ENCODE results near the gene CDKN3.
"Not testable (repeated sequence)": the region's sequence is repeated elsewhere in the genome, so short reads cannot be mapped to it uniquely, and the experiment has no call there.

CDKN3 gene

GRCh38 chr14:54369343-54369742, 27.5 kb upstream of the CDKN3 start:
- DNase-seq (ENCODE audit: low read depth in 1 of 2, low spot score in 1 of 2) = no peak

DNA sequence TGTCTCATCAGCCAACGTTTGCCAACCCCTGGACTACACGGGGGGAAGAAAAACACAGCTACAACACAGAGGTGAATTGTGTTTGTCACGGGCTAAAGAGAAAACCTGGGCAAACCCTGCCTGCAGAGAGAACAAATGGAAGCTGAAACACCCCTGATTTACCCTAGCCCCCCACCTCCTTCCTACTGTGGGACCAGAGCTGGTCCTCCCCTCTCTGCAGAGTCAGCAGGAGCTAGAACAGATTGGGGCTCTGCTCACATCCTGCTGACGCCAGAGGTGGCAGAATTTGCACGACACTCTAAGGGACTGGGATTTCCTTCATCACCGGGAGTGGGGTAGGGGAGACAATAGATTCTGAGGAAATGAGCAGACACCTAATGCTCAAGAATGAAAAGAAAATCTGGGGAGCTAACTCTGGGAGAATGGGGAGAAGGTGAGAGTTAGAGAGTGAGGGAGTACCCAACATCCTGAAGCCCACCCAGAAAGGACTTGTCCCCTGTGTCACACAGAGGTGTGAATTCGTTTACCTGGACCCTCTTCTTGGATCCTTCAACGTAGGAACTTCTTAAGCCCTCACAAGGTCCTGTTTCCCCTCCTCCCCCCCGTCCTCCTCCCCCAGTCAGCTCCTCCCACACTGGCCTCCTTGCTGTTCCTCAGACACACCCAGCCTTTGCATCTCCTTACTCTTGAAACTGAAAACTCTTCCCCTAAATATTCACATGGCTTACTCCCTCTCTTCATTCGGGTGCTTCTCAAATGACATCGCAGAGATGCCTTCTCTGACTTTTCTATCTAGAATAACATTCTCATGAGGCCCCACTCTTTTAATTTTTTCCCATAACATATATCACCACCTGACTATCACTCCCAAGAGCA, 26.2 kb upstream of the CDKN3 start:
- no peak for DNase-seq (ENCODE audit: low read depth in 1 of 2, low spot score in 1 of 2)

- DNase-seq (ENCODE audit: low read depth in 1 of 2, low spot score in 1 of 2) = no peak
Measured at GRCh38 chr14:54374117-54374884, 22.5 kb upstream of the CDKN3 start.

DNA sequence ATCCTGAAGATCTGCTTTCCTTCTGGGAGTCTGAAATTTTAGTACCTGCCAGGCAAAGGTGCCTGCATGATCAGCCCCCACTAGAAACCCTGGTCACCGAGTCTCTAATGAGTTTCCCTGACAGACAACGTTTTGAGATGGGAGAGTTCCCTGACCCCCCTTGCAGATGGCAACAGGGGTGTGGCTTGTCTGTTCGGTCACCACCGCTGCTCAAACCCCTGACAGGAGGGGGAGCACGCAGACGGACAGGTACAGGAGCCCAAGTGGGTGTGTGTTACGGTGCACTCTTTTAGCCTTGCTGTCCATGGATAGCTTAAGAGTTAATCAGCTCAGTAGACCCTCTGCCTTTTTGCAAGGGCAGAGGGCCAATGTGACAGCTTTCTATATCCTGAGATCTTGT, 19.3 kb upstream of the CDKN3 start:
- no peak for DNase-seq (ENCODE audit: low read depth in 1 of 2, low spot score in 1 of 2)

GRCh38 chr14:54378893-54379292, 17.9 kb upstream of the CDKN3 start:
- DNase-seq (ENCODE audit: low read depth in 1 of 2, low spot score in 1 of 2) = not testable (repeated sequence)

DNA sequence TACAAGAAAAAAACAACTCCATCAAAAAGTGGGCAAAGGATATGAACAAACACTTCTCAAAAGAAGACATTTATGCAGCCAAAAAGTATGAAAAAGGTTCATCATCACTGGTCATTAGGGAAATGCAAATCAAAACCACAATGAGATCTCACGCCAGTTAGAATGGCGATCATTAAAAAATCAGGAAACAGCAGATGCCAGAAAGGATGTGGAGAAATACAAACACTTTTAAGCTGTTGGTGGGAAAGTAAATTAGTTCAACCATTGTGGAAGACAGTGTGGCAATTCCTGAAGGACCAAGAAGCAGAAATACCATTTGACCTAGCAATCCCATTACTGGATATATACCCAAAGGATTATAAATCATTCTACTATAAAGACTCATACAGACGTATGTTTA, 16.2 kb upstream of the CDKN3 start:
- not testable (repeated sequence) for DNase-seq (ENCODE audit: low read depth in 1 of 2, low spot score in 1 of 2)

GRCh38 chr14:54381821-54382220, 15.0 kb upstream of the CDKN3 start:
- no peak for DNase-seq (ENCODE audit: low read depth in 1 of 2, low spot score in 1 of 2)

DNA sequence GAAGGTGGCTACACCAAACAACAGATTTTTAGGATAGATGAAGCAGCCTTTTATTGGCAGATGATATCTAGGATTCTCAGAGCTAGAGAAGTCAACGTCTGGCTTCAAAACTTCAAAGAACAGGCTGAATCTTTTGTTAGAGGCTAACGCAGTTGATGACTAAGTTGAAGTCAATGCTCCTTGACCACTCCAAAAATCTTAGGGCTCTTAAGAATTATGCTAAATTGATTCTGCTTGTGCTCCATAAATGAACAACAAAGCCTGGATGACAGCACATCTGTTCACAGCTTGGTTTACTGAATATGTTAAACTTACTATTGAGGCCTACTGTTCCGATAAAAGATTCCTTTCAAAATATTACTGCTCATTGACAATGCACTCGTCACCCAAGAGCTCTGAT, 13.0 kb upstream of the CDKN3 start:
- DNase-seq (ENCODE audit: low read depth in 1 of 2, low spot score in 1 of 2) = no peak

GRCh38 chr14:54385556-54385955, 11.3 kb upstream of the CDKN3 start:
- DNase-seq (ENCODE audit: low read depth in 1 of 2, low spot score in 1 of 2) = no peak

- no peak for DNase-seq (ENCODE audit: low read depth in 1 of 2, low spot score in 1 of 2)
Measured at GRCh38 chr14:54387328-54387727, 9.5 kb upstream of the CDKN3 start.

GRCh38 chr14:54392131-54392859, 4.5 kb upstream of the CDKN3 start:
- no peak for DNase-seq (ENCODE audit: low read depth in 1 of 2, low spot score in 1 of 2)

DNA sequence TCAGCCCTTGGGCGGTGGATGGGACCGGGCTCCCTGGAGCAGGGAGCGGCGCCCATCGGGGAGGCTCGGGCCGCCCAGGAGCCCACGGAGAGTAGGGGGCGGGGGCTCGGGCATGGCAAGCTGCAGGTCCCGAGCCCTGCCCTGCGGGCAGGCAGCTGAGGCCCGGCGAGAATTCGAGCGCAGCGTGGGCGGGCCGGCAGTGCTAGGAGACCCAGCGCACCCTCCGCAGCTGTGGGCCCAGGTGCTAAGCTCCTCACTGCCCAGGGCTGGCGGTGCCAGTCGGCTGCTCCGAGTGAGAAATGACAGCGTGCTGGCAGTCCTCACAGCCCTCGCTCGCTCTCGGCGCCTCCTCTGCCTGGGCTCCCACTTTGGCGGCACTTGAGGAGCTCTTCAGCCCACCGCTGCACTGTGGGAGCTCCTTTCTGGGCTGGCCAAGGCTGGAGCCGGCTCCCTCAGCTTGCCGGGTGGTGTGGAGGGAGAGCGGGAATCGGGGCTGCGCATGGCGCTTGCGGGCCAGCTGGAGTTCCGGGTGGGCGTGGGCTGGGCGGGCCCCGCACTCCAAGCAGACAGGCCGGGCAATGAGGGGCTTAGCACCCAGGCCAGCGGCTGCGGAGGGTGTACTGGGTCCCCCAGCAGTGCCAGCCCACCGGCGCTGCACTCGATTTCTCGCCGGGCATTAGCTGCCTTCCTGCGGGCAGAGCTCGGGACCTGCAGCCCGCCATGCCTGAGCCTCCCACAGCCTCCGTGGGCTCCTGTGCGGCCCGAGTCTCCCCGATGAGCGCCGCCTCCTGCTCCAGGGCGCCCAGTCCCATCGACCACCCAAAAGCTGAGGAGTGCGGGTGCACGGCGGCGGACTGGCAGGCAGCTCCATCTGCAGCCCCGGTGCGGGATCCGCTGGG, 3.6 kb upstream of the CDKN3 start:
- not testable (repeated sequence) for DNase-seq (ENCODE audit: low read depth in 1 of 2, low spot score in 1 of 2)

- DNase-seq (ENCODE audit: low read depth in 1 of 2, low spot score in 1 of 2) = no peak
Measured at GRCh38 chr14:54394596-54394995, 2.2 kb upstream of the CDKN3 start.

GRCh38 chr14:54395284-54395683, 1.5 kb upstream of the CDKN3 start:
- no peak for DNase-seq (ENCODE audit: low read depth in 1 of 2, low spot score in 1 of 2)

GRCh38 chr14:54395716-54396115, 1.1 kb upstream of the CDKN3 start:
- no peak for DNase-seq (ENCODE audit: low read depth in 1 of 2, low spot score in 1 of 2)

DNA sequence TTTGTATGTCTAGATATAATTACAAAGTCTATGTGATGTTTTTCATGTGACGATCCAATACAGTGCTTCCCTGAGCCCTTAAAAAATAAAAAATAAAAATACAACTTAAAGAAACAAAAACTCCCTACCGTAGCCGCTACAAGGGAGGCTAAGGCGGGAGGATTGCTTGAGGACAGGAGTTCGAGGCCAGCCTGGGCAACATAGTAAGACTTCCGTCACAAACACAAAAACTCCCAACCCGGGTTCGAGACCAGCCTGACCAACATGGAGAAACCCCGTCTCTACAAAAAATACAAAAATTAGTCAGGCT, 669 bp upstream of the CDKN3 start:
- DNase-seq (ENCODE audit: low read depth in 1 of 2, low spot score in 1 of 2) = no peak

- DNase-seq (ENCODE audit: low read depth in 1 of 2, low spot score in 1 of 2) = no peak
Measured at GRCh38 chr14:54399560-54399959, 2.8 kb downstream of the CDKN3 start.

GRCh38 chr14:54403401-54404005, 6.7 kb downstream of the CDKN3 start:
- not testable (repeated sequence) for DNase-seq (ENCODE audit: low read depth in 1 of 2, low spot score in 1 of 2)

- no peak for DNase-seq (ENCODE audit: low read depth in 1 of 2, low spot score in 1 of 2)
Measured at GRCh38 chr14:54410215-54410614, 13.4 kb downstream of the CDKN3 start.

DNA sequence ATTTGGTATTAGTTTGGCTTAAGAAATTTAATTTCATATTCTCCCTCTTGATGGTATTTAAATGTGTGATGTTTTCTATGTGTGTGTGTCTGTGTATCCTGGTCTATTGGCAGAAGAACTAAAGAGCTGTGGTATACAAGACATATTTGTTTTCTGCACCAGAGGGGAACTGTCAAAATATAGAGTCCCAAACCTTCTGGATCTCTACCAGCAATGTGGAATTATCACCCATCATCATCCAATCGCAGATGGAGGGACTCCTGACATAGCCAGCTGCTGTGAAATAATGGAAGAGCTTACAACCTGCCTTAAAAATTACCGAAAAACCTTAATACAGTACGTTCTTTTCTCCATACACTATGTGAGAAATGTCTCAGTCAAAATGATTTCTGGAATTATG, 14.6 kb downstream of the CDKN3 start:
- no peak for DNase-seq (ENCODE audit: low read depth in 1 of 2, low spot score in 1 of 2)

All from stimulated activated CD4-positive, alpha-beta T cell treated with anti-CD3 and anti-CD28 coated beads, Interleukin-15, amount 100 ng/mL, for 1 hour (primary cell).